GM18508 (cell line): ENCODE data around the gene COL6A2.
"Not testable (repeated sequence)": the region's sequence is repeated elsewhere in the genome, so short reads cannot be mapped to it uniquely, and the experiment has no call there.

ENCODE experiments used
- ATAC-seq: cut with Tn5 transposase; IDR thresholded peaks from one replicate; pipeline ENCODE4 v1.9.1; 2021; ENCODE audit warnings: moderate number of reproducible peaks; ENCODE audit not compliant: insufficient read depth, unreplicated experiment

The COL6A2 gene

GRCh38 chr21:46059711-46060455, 38.0 kb upstream of the COL6A2 start:
- ATAC-seq = not testable (repeated sequence)

- no peak for ATAC-seq
Measured at GRCh38 chr21:46060596-46061061, 37.3 kb upstream of the COL6A2 start.

- no peak for ATAC-seq
Measured at GRCh38 chr21:46061063-46061462, 36.8 kb upstream of the COL6A2 start.

- ATAC-seq = no peak
Measured at GRCh38 chr21:46061518-46061917, 36.4 kb upstream of the COL6A2 start.

- no peak for ATAC-seq
Measured at GRCh38 chr21:46061950-46062349, 36.0 kb upstream of the COL6A2 start.

GRCh38 chr21:46062471-46063211, 35.3 kb upstream of the COL6A2 start:
- ATAC-seq = no peak

- no peak for ATAC-seq
Measured at GRCh38 chr21:46063227-46063626, 34.7 kb upstream of the COL6A2 start.

- ATAC-seq = no peak
Measured at GRCh38 chr21:46063734-46064680, 33.9 kb upstream of the COL6A2 start.

- ATAC-seq = no peak
Measured at GRCh38 chr21:46064870-46065214, 33.1 kb upstream of the COL6A2 start.

GRCh38 chr21:46065215-46065913, 32.5 kb upstream of the COL6A2 start:
- ATAC-seq = no peak

- no peak for ATAC-seq
Measured at GRCh38 chr21:46065914-46066551, 31.9 kb upstream of the COL6A2 start.

- no peak for ATAC-seq
Measured at GRCh38 chr21:46066591-46067331, 31.2 kb upstream of the COL6A2 start.

- no peak for ATAC-seq
Measured at GRCh38 chr21:46067505-46068201, 30.3 kb upstream of the COL6A2 start.

GRCh38 chr21:46068516-46069079, 29.3 kb upstream of the COL6A2 start:
- ATAC-seq = no peak

- no peak for ATAC-seq
Measured at GRCh38 chr21:46069166-46069565, 28.7 kb upstream of the COL6A2 start.

- no peak for ATAC-seq
Measured at GRCh38 chr21:46069719-46070279, 28.1 kb upstream of the COL6A2 start.

- ATAC-seq = no peak
Measured at GRCh38 chr21:46071082-46071481, 26.8 kb upstream of the COL6A2 start.

GRCh38 chr21:46076724-46077123, 21.2 kb upstream of the COL6A2 start:
- ATAC-seq = not testable (repeated sequence)
